IPS-NIHi7 (cell line): ENCODE data around the gene TSKS.
"Not testable (repeated sequence)": the region's sequence is repeated elsewhere in the genome, so short reads cannot be mapped to it uniquely, and the experiment has no call there.

Source experiments
- DNase-seq: peaks from one replicate; pipeline ENCODE4 v3.0.0; 2012; ENCODE audit warnings: mixed read lengths; ENCODE audit errors: extremely low spot score

Gene TSKS

DNA sequence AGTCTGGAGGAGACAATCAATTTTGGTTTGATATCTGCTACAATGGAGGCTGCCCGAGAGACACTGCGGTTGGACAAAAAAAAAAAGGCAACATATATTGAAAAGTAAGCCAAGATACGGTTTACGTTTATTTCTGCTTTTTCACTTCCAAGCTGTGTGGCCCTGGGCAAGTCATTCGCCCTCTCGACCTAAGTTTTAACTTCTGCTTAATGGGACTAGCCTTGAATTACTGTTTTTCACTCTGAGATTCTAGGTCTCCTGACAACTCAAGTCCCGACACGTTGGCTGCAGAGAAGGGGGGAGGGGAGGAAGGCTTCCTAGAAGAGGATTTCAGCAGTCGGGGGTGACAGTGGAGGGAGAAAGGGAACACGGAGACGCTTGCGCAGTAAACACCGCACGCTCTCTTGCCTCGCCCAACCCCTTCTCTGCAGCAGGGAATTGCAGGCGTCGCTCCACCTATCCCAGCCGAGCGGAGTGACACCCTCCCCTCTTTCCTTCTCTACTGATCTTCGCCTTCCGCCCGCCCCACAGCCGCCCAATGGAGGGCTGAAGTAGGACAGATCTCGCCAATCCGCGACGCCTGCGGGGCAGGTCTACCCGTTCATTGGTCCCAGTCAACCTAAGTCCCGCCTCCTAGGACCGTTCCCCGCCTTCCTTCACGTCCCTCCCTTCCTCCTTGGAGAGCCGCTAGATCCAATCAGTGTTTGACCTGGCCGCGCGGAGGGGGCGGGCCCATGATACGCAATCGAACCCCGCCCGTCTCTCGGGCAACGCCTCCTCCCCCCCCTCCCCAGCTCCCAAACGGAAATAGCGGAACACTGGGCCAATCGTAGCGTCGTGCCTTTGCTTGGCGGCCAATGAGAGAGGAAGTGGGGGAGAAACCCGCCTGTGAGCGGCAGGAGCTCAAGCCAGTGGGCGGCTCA lies 3.2 kb upstream of the TSKS start:
- peak; percentile 99 for DNase-seq

DNA sequence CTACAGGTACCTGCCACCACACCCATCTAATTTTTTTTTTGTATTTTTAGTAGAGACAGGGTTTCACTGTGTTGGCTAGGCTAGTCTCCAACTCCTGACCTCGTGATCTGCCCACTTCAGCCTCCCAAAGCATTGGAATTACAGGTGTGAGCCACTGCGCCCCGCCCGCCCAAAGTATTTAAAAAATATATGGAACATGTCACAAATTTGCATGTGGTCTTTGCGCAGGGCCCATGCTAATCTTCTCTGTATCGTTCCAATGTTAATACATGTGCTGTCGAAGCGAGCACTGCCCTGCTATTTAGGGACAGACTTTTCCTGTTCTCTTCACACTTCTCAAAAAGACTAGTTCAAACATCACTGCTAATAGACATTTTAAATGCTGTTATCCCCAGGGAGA lies 1.2 kb upstream of the TSKS start:
- DNase-seq, result no peak

DNA sequence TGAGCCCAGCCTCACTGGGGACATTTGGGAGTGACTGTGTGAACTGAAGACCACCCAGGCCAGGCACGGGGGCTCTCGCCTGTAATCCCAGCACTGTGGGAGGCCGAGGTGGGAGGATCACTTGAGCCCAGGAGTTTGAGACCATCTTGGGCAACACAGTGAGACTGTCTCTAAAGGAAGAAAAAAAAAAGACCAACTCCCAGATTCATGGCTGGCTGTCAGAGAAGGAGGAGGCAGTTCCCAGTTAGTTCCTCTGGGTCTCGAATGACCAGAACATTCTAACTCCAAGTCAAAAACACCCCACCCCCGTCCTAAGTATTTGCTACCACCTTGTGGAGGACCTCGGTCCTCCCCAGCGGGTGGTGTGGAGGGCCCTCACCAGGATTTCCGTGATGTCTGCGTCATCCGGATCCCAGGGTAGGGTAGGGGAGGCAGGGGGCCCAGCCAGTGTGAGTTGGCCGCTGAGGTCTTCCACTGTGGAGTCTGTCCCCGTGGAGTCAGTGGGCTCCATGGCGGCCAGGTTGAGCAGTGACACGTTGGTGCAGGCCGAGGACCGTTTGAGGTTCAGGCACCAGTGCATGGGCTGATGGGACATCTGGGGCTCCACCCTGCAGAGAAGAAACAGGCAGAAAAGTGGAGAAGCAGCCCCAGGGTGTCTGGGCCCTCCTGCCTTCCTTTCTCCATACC lies 1.3 kb downstream of the TSKS start:
- DNase-seq, result peak; percentile 56

DNA sequence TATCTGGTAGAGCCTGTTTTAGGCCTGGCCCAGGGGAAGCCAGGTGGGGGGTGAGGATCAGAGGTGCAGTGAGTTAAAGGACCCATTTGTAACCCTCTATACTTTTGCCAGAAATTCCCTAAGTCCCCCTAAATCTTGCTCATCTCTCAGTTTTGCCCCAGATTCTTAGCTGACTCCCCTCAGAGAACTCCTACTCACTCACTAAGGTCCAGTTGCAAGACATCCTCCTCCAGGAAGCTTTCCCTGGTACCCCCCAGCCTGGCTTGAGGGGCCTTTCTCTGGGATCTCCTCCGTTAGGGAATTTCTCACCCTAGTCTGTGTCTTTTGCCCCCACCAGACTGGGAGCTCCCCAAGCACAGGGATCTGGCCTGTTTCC lies 1.9 kb downstream of the TSKS start:
- DNase-seq, result no peak

DNA sequence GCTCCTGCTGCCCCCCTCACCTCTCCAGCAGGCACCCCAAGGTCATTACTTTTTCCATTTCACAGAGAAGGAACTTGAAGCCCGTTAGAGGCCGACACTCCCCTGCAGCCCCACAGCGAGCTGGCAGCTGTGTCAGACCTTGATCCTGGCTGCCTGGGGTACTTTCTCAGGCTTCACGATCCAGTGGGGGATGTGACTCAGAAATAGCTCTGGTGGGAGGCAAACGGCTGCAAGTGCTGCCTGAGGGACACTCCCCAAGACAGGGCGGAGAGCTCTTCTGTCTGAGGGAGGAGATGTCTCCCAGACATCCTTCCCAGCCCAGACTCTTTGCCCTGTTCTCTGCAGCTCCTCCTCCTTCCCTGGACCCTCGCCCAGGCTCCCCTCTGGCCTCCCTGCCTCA lies 4.8 kb downstream of the TSKS start:
- no peak for DNase-seq

DNA sequence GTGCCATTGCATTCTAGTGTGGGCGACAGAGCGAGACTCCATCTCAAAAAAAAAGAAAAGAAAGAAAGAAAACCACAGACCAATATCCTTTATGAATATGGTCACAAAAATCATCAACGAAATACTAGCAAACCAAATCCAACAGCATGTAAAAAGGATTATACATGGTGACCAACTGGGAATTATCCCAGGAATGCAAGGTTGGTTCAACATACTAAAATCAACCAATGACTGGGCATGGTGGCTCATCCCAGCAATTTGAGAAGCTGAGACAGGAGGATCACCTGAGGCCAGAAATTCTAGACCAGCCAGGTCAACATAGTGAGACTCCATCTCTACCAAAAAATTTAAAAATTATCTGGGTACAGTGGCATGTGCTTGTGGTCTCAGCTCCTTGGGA lies 7.2 kb downstream of the TSKS start:
- DNase-seq, result no peak

DNA sequence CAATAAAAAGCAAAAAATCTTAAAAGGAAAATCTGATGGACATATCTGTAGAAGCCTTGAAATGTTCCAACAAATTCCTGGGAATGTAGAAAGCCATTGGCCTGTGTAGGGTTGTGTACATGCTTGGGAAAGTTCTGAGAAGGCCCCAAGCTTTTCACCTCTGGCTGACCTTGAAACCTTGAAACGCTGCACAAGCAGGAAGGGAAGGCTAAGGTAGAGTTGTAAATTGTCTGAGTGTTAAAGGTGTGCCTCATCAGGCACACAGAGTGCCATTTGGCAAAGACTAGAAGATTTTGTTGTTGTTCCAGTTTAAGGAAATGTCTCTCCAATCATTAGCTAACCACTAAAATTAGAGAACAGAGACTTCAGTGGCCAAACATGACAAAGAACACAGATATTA lies 10.4 kb downstream of the TSKS start:
- no peak for DNase-seq

DNA sequence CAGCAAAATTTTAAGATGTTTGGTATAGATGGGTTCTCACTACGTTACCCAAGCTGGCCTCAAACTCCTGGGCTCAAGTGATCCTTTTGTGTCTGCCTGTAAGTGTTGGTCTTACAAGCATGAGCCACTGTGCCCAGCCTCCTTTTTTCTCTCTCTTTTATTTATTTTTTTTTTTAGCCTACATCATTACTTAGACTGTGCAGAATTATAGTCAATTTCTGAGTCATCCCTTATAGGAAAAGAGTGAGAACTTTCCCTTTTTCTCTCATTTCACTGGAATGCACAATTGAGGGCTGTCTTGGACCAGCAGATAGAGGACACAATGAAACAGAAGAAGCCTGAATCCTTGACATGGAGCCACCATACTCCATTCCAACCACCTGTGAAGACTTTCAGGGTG lies 13.3 kb downstream of the TSKS start:
- no peak for DNase-seq

DNA sequence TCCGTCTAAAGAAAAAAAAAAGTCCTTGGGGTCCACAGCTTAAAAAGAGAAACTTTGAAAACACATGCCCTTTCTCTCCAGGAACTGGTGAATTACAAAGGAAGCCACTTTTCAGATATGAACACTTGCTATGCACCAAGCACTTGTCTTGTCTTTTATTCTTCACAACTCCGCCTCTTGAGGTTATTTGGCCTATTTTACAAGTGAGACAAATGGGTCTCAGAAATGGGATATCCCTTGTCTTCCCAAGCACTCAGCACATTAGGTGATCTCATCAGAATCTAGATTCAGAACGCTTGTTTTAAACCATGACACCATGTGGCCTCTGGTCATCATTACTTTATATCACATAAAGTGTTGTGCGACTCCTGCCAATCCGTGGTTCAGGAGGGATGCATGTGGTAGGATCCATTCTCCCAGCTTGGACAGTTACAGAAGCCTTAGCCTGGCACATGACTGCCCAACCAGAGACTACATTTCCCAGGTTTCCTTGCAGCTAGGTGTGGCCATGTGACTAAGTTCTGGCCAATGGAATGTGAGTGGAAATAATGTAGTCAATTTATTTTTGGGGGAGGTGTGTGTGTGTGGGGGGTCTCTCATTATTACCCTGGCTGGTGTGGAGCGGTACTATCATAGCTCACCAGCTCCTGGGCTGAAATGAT lies 13.9 kb downstream of the TSKS start:
- DNase-seq, result peak; percentile 45

DNA sequence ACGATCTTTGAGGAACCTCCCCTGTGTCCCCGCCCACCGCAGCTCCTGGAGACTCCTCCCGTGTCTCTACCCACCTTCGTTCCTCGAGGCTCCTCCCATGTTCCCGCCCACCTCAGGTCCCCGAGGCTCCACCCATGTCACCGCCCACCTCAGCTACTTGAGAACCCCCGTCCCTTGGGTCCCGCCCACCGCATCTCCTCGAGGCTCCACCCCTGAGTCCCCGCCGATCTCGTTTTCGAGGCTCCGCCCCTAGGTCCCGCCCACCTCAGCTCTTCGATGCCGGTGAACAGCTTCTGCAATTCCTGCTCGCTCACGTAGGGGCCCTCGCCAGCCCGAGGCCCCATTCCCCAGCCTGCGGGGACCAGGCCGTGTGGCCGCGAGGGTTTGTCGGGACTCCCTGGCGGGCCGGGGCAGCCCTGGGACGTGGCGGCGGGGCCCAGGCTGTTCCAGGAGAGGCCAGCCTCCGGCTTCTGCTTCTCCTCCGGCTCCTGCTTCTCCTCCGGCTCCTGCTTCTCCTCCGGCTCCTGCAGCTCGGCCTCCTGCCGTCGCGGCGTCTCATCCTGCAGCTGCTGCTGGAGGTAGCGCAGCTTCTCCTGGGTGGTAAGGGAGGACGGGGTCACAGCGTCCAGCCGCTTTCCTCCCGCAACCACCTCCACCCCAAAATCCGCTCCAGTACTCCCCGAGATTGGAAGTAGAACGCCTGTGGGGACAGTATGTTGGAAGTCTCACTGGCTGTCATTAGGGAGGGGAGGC lies 16.7 kb downstream of the TSKS start:
- peak; percentile 90 for DNase-seq

DNA sequence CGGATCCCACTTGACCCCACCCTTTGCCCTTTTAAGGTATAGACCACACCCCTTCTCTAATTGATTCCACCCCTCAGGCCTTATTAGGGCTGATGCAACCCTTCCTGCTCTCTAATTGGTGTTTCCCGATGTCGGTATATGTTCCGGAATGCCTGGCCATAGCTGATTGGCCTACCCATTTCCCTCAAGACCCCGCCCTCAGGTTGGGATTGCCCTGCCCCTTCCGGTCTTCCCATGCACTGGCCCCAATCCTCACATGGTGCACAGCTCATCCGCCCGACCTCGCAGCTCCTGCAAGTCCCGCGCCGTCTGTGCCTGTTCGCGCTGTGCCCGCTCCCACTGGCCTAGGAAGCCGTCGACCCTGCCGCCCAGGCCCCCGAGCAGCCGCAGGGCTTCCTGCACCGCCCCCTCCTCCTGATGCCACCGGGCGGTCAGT lies 18.1 kb downstream of the TSKS start:
- peak; percentile 60 for DNase-seq

DNA sequence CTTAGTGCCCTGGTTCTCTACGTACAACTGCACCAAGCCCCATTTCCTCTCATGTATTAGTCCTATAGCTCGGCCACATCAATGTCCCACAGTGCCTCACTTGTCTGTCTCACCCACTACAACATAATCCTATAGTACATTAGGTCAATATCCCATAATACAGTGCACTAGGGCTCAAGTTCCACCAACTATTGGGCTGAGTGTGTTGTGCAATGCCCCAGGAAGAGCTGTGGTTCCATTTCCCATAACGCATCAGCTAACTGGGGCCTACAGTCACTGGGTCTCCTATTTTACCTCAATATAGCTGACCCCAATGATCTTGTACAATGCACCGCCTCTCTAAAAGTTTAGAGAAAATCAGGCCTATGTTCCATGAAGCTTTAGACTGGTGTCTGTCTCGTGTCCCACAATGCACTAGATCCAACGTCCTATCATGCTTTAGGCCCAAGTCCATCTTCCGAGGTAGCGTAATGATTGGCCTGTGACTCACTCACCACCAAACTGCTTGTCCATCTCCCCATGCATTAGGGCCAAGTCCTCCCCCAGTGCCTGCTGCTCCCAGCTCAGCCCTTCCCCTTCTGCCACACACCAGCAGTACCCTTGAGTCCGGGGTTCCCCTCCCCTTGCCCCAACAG lies 21.8 kb downstream of the TSKS start:
- no peak for DNase-seq

DNA sequence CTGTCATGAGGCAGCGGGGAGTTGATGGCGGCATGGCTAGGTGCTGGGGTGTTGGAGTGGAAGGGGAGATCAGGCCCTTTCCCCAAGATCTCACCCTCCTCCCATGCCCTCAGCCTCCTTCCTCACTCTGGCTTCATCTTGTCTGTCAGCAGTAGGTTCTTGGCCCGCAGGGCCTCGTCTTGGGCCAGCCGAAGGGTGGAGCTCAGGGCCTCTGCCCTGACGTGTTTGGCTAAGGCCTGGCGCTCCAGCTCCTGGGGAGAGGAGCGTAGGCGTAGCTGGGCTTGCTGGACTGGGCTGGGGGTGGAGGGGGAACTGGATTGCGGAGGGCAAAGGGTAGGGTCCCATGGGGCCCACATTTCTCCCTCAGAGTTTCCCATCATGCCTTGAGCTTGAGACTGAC lies 23.2 kb downstream of the TSKS start:
- no peak for DNase-seq

DNA sequence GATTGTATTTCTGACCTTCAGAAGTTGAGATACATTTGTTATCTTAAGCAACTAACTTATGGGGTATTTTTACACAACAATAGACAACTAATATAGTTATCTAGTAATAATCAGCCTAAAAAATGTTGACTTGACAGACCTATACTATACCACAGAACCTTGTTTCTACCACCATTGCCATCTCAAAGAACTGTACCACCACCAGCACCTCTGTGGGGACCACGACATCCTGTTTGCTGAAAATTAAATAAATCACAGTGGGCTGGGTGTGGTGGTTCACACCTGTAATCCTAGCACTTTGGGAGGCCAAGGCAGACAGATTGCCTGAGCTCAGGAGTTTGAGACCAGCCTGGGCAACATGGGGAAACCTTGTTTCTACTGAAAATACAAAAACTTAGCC lies 24.0 kb downstream of the TSKS start:
- DNase-seq, result no peak

DNA sequence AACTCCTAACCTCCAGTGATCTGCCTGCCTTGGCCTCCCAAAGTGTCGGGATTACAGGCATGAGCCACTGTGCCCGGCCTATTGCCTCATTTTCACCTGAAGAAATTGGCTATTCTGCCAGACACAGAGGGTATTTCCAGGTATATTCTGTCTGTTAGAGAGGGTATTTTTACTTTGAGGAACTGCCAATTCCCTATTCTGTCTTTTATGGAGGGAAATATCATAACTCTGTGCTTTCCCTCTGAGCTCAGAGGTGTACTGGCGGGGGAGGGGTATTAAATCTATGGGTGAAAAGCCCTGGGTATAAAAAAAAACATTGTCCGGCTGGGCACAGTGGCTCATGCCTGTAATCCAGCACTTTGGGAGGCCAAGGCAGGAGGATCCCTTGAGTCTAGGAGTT lies 24.8 kb downstream of the TSKS start:
- no peak for DNase-seq

DNA sequence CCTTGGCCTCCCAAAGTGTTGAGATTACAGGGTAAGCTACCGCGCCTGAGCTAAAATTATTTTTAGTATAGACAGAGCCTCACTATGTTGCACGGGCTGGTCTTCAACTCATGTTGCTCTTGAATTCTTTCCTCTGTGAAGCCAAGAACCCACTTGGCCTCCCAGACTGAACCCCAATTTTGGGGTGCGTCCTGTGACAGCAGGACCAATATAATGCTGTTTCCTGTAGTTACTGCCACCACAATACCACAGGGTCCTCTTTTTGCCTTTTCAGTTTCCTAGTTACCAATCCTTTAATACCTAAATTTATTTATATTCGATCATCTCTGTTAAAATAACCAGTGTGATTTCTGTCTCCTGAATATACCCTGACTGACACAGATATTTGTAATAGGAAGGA lies 32.9 kb downstream of the TSKS start:
- DNase-seq, result no peak

DNA sequence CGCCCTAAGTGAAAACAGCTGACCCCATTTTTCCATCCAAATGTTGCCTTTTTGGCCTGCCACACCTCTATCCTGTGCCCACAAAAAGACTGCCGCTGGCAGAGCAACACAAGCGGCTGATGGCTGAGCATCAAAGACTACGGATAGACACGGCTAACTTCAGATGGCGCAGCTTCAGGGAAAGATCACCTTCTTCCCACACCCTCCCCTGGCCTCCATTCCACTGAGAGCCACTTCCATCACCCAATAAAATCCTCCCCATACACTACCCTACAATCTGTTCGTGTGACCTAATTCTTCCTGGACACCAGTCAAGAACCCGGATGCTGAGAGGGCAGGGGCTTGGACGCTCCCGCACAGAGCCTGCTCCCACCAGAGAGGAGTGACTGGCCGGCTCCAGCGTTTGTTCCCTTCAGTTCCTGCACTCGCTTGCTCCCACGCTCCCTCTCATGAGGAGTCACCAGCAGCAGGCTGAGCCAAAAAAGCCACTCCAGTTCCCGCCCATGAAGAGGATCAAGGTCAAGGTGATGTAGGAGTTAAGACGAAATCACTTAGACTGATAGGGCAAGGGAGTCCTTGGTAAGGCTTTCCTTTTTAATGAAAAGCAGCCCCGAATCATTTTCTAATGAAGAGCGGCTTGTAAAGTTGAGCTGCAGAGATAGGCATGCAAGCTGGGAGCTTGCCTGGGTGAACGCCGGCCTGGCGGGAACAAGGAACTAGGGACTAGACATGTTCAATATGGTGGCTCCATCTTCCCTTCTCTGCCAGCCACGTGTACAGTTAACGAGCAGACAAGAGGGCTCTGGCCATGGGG lies 35.7 kb downstream of the TSKS start:
- DNase-seq, result no peak

DNA sequence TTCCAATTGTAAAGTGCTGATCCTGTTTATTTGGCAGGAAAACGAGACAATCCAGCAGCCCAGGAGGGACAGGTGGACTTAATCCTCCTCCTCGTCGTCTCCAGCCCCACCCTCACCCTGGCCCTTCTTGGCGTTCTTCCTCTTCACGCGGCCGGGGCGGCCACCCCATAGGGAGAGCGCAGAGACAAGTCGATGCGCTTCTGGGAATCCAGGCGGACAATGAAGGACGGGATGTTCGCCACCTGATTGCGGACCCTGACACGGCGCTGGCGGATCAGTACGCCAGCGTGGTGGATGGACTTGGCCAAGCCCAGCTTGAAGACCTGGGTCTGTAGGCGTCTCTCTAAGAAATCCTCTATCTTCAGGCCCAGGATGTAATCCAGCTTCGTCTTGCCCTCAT lies 43.7 kb downstream of the TSKS start:
- not testable (repeated sequence) for DNase-seq

DNA sequence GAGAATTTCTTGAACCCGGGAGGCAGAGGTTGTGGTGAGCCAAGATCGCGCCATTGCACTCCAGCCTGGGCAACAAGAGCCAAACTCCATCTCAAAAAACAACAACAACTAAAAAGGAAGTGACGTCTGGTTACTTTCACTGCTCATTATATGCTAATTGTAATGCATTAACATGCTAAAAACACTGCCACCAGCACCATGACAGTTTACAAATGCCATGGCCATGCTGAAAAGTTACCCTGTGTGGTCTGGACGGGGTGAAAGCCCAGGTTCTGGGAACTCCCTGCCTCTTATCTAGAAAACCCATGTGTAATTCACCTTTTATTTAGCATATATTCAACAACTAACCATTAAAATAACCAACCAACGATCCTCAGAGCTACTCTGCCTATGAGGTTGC lies 44.1 kb downstream of the TSKS start:
- DNase-seq, result no peak

DNA sequence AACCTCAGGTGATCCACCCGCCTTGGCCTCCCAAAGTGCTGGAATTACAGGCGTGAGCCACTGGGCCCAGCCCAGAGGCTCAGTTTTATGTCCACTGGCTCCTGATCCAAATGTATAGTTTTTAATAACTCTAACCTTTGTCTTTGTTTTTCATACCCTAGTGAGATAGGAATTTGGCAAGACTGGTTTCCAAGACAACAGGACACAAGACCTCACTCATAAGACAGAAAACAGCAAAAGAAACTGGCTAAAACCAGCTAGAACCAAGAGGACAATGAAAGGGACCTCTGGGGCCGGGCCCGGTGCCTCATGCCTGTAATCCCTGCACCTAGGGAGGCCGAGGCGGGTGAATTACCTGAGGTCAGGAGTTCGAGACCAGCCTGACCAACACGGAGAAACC lies 44.6 kb downstream of the TSKS start:
- DNase-seq, result no peak

DNA sequence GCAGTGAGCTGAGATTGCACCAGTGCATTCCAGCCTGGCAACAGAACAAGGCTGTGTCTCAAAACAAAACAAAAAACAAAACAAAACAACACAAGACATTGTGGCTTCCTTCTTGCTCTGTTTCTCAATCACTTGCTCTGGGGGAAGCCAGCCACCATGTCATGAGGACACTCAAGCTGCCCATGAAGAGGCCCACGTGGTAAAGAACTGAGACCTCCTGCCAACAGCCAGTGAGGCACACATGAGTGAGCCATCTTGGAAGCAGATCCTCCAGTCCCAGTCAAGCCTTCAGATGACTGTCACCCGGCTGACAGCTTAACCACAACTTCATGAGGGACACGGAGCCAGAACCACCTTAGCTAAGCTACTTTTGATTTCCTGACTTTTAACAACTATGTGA lies 47.0 kb downstream of the TSKS start:
- no peak for DNase-seq
